ENCODE data around the gene ADIPOQ. TPM values are rescaled to one million over a fixed set of nuclear protein-coding genes. Genes with fewer than 3 reads are reported as not detected.
"Not testable (repeated sequence)": the region's sequence is repeated elsewhere in the genome, so short reads cannot be mapped to it uniquely, and the experiment has no call there.

The ADIPOQ gene
- total and polyA plus RNA-seq, 2 donors (not counting 1 experiment from before 2014, with no cell fraction given) = not detected

DNA sequence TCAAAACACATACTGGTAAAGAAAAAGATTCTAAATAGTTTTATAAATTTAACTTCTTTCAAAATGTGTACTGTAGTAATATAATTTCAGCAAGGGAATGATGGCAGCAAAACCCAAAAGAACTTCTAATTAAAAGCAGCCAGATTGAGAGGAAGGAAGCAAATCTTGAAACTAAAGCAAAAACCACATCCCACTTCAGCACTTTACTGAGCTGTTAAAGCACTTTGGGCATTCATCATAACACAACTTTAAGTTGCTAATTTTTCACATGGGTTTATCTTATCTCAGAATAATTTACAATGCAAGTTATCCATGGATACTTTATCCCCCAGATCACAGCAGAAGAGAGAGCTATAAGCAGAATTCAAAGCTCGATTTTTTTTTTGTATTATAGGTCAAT, 42.2 kb upstream of the ADIPOQ start:
- H3K79me2 ChIP-seq (ENCODE audit: control insufficient read depth, insufficient read depth, low read length) = peaks cover 12% of the 10 kb centered on the region
- no peak overlapping the region for H3K4me2 ChIP-seq (replicated peaks; ENCODE audit: low read depth, low read length, poor library complexity, severe bottlenecking)
- Mint-ChIP-seq H3K9me3 (ENCODE audit: insufficient read depth) (no peaks in the 10 kb centered on the region), H3K27ac (no peak overlapping the region), H3K4me1 (peaks cover 10% of the 10 kb centered on the region), H3K4me3 (no peak overlapping the region), H3K27me3 (no peaks in the 10 kb centered on the region)
- no peak overlapping the region for H3K27ac ChIP-seq (ENCODE audit: low read length in 2 of 2)
- H4K20me1 ChIP-seq (ENCODE audit: control insufficient read depth, insufficient read depth, low read length, poor library complexity, severe bottlenecking) = no peaks in the 10 kb centered on the region
- no peak overlapping the region for H2AFZ ChIP-seq (ENCODE audit: insufficient read depth, low read depth, low read length, poor library complexity, severe bottlenecking)
- H3K36me3 ChIP-seq (replicated peaks in 1 of 2; ENCODE audit: control extremely low read depth in 1 of 2, control insufficient read depth in 1 of 2, extremely low read depth in 1 of 2, insufficient read depth in 2 of 2, low read length in 1 of 2) = peaks cover 10 to 42% of the 10 kb centered on the region in 2 experiments
- no peak overlapping the region for H3K9ac ChIP-seq (ENCODE audit: low read length)
- CTCF ChIA-PET = interaction anchor here (1.0 kb wide), 1 partner anchor 350 kb away, joined by 3 read pairs; no protein-coding TSS in a partner anchor
- ATAC-seq (ENCODE audit: low read depth) = no peak
- H3K9me3 ChIP-seq (ENCODE audit: control extremely low read depth in 1 of 3, control insufficient read depth in 2 of 3, insufficient read depth in 1 of 3, low read length in 2 of 3) = no peaks in the 10 kb centered on the region
- POLR2A ChIA-PET = no interaction called here
- no peak for DNase-seq
- WGBS (ENCODE audit: insufficient coverage) = no CpG with 5 or more reads among the region's 1 CpG
- intact Hi-C loops (cut with micrococcal nuclease) = no loop called here
- no peaks in the 10 kb centered on the region for H3K27me3 ChIP-seq (replicated peaks in 1 of 4; ENCODE audit: control extremely low read depth in 1 of 4, control insufficient read depth in 3 of 4, insufficient read depth in 4 of 4, low read length in 3 of 4)
- H3K4me3 ChIP-seq (ENCODE audit: control extremely low read depth in 1 of 5, extremely low read depth in 1 of 5, insufficient read depth in 1 of 5, low read depth in 2 of 5, low read length in 4 of 5) = no peak overlapping the region
- H3K4me1 ChIP-seq (ENCODE audit: control insufficient read depth in 2 of 2, insufficient read depth in 2 of 2, low read length in 2 of 2) = peaks cover 2 to 3% of the 10 kb centered on the region in 2 donors
- no peak for TF ChIP-seq EZH2 (IDR thresholded peaks at IDR 0.05; ENCODE audit: borderline replicate concordance, insufficient read depth, low read depth, low read length, poor library complexity, severe bottlenecking)
- TF ChIP-seq, protein P1, sequence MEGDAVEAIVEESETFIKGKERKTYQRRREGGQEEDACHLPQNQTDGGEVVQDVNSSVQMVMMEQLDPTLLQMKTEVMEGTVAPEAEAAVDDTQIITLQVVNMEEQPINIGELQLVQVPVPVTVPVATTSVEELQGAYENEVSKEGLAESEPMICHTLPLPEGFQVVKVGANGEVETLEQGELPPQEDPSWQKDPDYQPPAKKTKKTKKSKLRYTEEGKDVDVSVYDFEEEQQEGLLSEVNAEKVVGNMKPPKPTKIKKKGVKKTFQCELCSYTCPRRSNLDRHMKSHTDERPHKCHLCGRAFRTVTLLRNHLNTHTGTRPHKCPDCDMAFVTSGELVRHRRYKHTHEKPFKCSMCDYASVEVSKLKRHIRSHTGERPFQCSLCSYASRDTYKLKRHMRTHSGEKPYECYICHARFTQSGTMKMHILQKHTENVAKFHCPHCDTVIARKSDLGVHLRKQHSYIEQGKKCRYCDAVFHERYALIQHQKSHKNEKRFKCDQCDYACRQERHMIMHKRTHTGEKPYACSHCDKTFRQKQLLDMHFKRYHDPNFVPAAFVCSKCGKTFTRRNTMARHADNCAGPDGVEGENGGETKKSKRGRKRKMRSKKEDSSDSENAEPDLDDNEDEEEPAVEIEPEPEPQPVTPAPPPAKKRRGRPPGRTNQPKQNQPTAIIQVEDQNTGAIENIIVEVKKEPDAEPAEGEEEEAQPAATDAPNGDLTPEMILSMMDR (IDR thresholded peaks at IDR 0.05) = no peak

DNA sequence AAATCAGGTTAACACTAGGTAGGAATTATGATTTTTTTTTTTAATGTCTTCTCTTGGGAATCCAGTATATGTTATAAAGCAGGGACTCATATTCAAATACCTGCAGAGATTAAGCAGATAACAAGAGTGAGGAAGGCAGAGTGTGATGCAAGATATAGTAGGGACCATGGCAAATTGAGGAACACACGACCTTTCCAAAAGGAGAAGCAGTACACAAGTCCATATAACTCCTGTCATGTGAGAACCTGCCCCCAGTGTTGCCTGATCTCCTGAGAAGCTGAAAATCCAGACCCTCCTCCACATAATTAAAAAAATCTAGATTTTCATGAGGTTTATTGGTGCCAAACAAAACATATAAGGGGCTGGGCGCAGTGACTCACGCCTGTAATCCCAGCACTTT, 39.8 kb upstream of the ADIPOQ start:
- Histone ChIP-seq H3K4me2 (replicated peaks; ENCODE audit: low read depth, low read length, poor library complexity, severe bottlenecking) (no peak overlapping the region), H3K79me2 (ENCODE audit: control insufficient read depth, insufficient read depth, low read length) (peaks cover 21% of the 10 kb centered on the region), H4K20me1 (ENCODE audit: control insufficient read depth, insufficient read depth, low read length, poor library complexity, severe bottlenecking) (no peaks in the 10 kb centered on the region), H2AFZ (ENCODE audit: insufficient read depth, low read depth, low read length, poor library complexity, severe bottlenecking) (no peak overlapping the region), H3K27ac (ENCODE audit: low read length in 2 of 2) (no peak overlapping the region), H3K4me3 (ENCODE audit: control extremely low read depth in 1 of 5, extremely low read depth in 1 of 5, insufficient read depth in 1 of 5, low read depth in 2 of 5, low read length in 4 of 5) (no peak overlapping the region), H3K9ac (ENCODE audit: low read length) (no peak overlapping the region), H3K4me1 (ENCODE audit: control insufficient read depth in 2 of 2, insufficient read depth in 2 of 2, low read length in 2 of 2) (peaks cover 15 to 19% of the 10 kb centered on the region in 2 donors), H3K36me3 (replicated peaks in 1 of 2; ENCODE audit: control extremely low read depth in 1 of 2, control insufficient read depth in 1 of 2, extremely low read depth in 1 of 2, insufficient read depth in 2 of 2, low read length in 1 of 2) (peaks cover 10 to 31% of the 10 kb centered on the region in 2 experiments), H3K27me3 (replicated peaks in 1 of 4; ENCODE audit: control extremely low read depth in 1 of 4, control insufficient read depth in 3 of 4, insufficient read depth in 4 of 4, low read length in 3 of 4) (no peaks in the 10 kb centered on the region), H3K9me3 (ENCODE audit: control extremely low read depth in 1 of 3, control insufficient read depth in 2 of 3, insufficient read depth in 1 of 3, low read length in 2 of 3) (peaks cover 0 to 2% (median 0%) of the 10 kb centered on the region in 3 donors)
- ChIA-PET CTCF (interaction anchor here (0.7 to 1.0 kb wide), 4 partner anchors 17 to 218 kb away, joined by 3 to 4 read pairs (median 3); no protein-coding TSS in a partner anchor), POLR2A (interaction anchor here (1.6 kb wide), 1 partner anchor 18 kb away, joined by 10 read pairs; no protein-coding TSS in a partner anchor)
- no peaks in the 10 kb centered on the region for H3K27me3 Mint-ChIP-seq
- WGBS (ENCODE audit: insufficient coverage) = 100% methylated on average over 2 of the region's 3 CpGs
- intact Hi-C loops (cut with micrococcal nuclease) = loop anchor here (1.0 kb wide), 1 partner anchor 10 kb away; no protein-coding TSS in a partner anchor
- DNase-seq (no peak), ATAC-seq (ENCODE audit: low read depth) (no peak)
- no peaks in the 10 kb centered on the region for H3K9me3 Mint-ChIP-seq (ENCODE audit: insufficient read depth)
- no peak overlapping the region for H3K27ac Mint-ChIP-seq
- TF ChIP-seq, protein P1 (IDR thresholded peaks at IDR 0.05) = no peak
- TF ChIP-seq EZH2 (IDR thresholded peaks at IDR 0.05; ENCODE audit: borderline replicate concordance, insufficient read depth, low read depth, low read length, poor library complexity, severe bottlenecking) = no peak
- no peak overlapping the region for H3K4me3 Mint-ChIP-seq
- H3K4me1 Mint-ChIP-seq = peaks cover 25% of the 10 kb centered on the region

DNA sequence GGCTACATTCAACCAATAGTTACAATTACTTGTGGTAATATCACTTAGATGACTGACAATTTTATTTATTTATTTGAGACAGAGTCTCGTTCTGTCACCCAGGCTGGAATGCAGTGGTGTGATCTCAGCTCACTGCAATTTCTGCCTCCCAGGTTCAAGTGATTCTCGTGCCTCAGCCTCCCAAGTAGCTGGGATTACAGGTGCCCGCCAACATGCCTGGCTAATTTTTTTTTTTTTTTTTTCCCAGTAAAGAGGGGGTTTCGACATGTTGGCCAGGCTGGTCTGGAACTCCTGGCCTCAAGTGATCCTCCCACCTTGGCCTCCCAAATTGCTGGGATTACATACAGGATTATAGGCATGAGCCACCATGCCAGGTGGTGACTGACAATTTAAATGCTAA, 39.1 kb upstream of the ADIPOQ start:
- H3K9me3 Mint-ChIP-seq (ENCODE audit: insufficient read depth); H3K4me3 Mint-ChIP-seq; H3K27ac ChIP-seq (ENCODE audit: low read length in 2 of 2); ATAC-seq (ENCODE audit: low read depth); H2AFZ ChIP-seq (ENCODE audit: insufficient read depth, low read depth, low read length, poor library complexity, severe bottlenecking); H3K9me3 ChIP-seq (ENCODE audit: control extremely low read depth in 1 of 3, control insufficient read depth in 2 of 3, insufficient read depth in 1 of 3, low read length in 2 of 3); H3K27ac Mint-ChIP-seq; H3K4me2 ChIP-seq (replicated peaks; ENCODE audit: low read depth, low read length, poor library complexity, severe bottlenecking); H3K27me3 Mint-ChIP-seq; DNase-seq; H4K20me1 ChIP-seq (ENCODE audit: control insufficient read depth, insufficient read depth, low read length, poor library complexity, severe bottlenecking); H3K9ac ChIP-seq (ENCODE audit: low read length); POLR2A ChIA-PET; H3K4me3 ChIP-seq (ENCODE audit: control extremely low read depth in 1 of 5, extremely low read depth in 1 of 5, insufficient read depth in 1 of 5, low read depth in 2 of 5, low read length in 4 of 5); H3K27me3 ChIP-seq (replicated peaks in 1 of 4; ENCODE audit: control extremely low read depth in 1 of 4, control insufficient read depth in 3 of 4, insufficient read depth in 4 of 4, low read length in 3 of 4): not testable (repeated sequence)
- peaks cover 7 to 24% of the 10 kb centered on the region in 2 experiments for H3K36me3 ChIP-seq (replicated peaks in 1 of 2; ENCODE audit: control extremely low read depth in 1 of 2, control insufficient read depth in 1 of 2, extremely low read depth in 1 of 2, insufficient read depth in 2 of 2, low read length in 1 of 2)
- WGBS (ENCODE audit: insufficient coverage) = 100% methylated on average over 1 of the region's 4 CpGs
- intact Hi-C loops (cut with micrococcal nuclease) = loop anchor here (1.0 kb wide), 1 partner anchor 9 kb away; no protein-coding TSS in a partner anchor
- H3K4me1 Mint-ChIP-seq = peaks cover 25% of the 10 kb centered on the region
- H3K4me1 ChIP-seq (ENCODE audit: control insufficient read depth in 2 of 2, insufficient read depth in 2 of 2, low read length in 2 of 2) = peaks cover 15 to 19% of the 10 kb centered on the region in 2 donors
- CTCF ChIA-PET = interaction anchor here (1.0 kb wide), 1 partner anchor 189 kb away, joined by 3 read pairs; no protein-coding TSS in a partner anchor
- peaks cover 21% of the 10 kb centered on the region for H3K79me2 ChIP-seq (ENCODE audit: control insufficient read depth, insufficient read depth, low read length)

All from B cell (primary cell).